Measurements from ENCODE around the gene SBNO2. TPM values are rescaled to one million over a fixed set of nuclear protein-coding genes. Genes with fewer than 3 reads are reported as not detected.

Gene SBNO2
- total RNA-seq, 2 experiments from 2014 or later, result 108 to 113 TPM

DNA sequence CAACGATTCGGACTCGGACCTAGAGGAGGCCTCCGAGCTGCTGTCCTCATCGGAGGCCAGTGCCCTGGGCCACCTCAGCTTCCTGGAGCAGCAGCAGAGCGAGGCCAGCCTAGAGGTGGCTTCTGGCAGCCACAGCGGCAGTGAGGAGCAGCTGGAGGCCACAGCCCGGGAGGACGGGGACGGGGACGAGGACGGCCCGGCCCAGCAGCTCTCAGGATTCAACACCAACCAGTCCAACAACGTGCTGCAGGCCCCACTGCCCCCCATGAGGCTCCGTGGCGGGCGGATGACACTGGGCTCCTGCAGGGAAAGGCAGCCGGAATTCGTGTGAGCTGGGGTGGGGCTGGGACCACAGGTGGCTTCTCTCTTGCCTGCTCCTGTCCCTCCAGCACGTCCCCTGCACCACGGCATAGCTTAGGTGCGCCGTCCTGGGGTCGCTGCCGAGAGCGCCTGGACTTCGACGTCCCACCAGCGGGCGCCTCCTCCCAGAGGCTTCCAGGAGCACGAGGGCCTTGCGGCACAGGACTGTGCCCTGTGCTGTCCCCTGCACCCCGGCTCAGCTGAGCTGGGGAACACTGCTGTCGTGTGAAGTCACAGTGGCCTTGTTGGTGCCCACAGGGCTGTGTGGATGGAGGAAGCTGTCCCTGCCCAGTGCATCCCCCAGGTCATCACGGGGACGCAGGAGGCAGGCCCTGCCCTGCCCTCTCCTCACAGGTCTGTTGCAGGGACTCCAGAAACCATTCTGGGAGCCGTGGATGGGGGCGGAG lies 88.2 kb downstream of the SBNO2 start:
- Mint-ChIP-seq H3K27me3 (no peaks in the 10 kb centered on the region), H3K4me3 (no peak overlapping the region), H3K36me3 (ENCODE audit: low read depth) (peaks cover 51% of the 10 kb centered on the region), H3K9me3 (ENCODE audit: low read depth) (no peaks in the 10 kb centered on the region), H3K4me1 (peaks cover 59% of the 10 kb centered on the region), H3K27ac (no peak overlapping the region)
- ATAC-seq, result no peak
- CTCF ChIA-PET, result interaction anchor here (1.9 kb wide), 1 partner anchor 21 kb away, joined by 7 read pairs; no protein-coding TSS in a partner anchor
- intact Hi-C loops (cut with DNase I, micrococcal nuclease), result no loop called here
- POLR2A ChIA-PET, result interaction anchor here (1.0 to 1.2 kb wide), 5 partner anchors 9 to 183 kb away, joined by 3 to 4 read pairs (median 3); partner anchors contain the start of gene CIRBP
- DNase-seq, result no peak

DNA sequence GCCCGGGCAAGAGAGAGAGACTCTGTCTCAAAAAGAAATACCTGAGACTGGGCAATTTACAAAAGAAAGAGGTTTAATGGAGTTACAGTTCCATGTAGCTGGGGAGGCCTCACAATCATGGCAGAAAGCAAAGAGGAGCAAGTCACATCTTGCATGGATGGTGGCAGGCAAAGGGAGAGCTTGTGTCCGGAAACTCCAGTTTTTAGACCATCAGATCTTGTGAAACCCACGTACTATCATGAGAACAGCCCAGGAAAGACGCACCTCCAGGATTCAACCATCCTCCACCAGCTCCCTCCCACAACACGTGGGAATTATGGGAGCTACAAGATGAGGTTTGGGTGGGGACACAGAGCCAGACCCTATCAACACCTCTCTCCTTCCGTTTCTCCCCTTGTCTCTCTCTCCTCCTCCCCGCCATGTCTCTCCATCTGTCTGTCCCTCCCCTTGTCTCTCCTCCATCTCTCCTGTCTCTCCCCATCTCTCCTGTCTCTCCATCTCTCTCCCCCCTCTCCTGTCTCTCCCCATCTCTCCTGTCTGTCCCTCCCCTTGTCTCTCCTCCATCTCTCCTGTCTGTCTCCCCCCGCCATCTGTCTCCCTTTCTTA lies 88.9 kb downstream of the SBNO2 start:
- H3K4me1 Mint-ChIP-seq, result peaks cover 60% of the 10 kb centered on the region
- DNase-seq, result no peak
- ATAC-seq, result no peak
- H3K27me3 Mint-ChIP-seq, result no peaks in the 10 kb centered on the region
- POLR2A ChIA-PET, result interaction anchor here (0.6 to 1.1 kb wide), 3 partner anchors 10 to 46 kb away, joined by 3 to 7 read pairs (median 4); no protein-coding TSS in a partner anchor
- no peaks in the 10 kb centered on the region for H3K9me3 Mint-ChIP-seq (ENCODE audit: low read depth)
- peaks cover 53% of the 10 kb centered on the region for H3K36me3 Mint-ChIP-seq (ENCODE audit: low read depth)
- CTCF ChIA-PET, result interaction anchor here (1.9 kb wide), 1 partner anchor 20 kb away, joined by 7 read pairs; no protein-coding TSS in a partner anchor
- peak overlapping the region; percentile 44 for H3K27ac Mint-ChIP-seq
- no peak overlapping the region for H3K4me3 Mint-ChIP-seq
- intact Hi-C loops (cut with DNase I, micrococcal nuclease), result no loop called here

DNA sequence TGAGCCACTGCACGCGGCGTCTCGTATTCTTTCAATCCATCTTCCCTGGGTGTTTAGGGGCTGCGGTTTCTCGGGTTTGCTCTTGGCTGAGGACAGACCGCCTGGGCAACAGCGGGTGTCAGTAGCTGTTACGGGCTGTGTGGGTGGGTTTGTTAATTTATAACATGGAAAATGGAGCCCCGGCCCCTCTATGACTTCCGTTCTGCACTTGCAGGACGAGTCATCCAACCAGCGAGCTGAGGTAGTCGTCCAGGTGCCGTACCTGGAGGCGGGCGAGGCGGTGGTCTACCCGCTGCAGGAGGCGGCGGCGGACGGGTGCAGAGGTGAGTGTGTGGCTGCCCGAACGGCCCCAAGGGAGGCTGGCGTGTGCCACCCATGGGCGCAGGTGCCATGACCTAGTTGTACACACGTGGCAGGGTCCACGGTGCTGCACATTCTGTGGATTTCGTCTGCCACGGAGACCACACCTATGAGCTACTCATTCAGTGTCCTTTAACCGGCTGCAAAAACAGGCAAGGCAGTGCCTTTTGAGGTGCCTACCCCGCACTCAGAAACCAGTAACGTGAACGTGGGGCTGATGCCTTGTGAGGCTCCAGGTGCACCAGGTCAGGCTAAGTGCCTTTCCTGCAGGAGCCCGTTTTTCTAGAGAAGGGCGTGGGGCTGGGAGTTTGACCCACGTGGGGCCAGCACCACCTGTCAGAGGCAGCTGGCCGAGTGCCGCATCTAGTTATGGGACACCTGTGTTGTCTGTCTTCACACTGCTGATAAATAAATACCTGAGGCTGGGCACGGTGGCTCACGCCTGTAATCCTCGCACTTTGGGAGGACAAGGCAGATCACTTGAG lies 89.8 kb downstream of the SBNO2 start:
- DNase-seq, result no peak
- Mint-ChIP-seq H3K27me3 (no peaks in the 10 kb centered on the region), H3K36me3 (ENCODE audit: low read depth) (peaks cover 62% of the 10 kb centered on the region), H3K4me1 (peaks cover 64% of the 10 kb centered on the region), H3K4me3 (no peak overlapping the region), H3K27ac (peak overlapping the region; percentile 44), H3K9me3 (ENCODE audit: low read depth) (no peaks in the 10 kb centered on the region)
- ChIA-PET CTCF (interaction anchor here (0.6 kb wide), 1 partner anchor 74 kb away, joined by 3 read pairs; no protein-coding TSS in a partner anchor), POLR2A (interaction anchor here (0.8 kb wide), 1 partner anchor 9 kb away, joined by 3 read pairs; no protein-coding TSS in a partner anchor)
- no peak for ATAC-seq
- intact Hi-C loops (cut with DNase I, micrococcal nuclease), result no loop called here

DNA sequence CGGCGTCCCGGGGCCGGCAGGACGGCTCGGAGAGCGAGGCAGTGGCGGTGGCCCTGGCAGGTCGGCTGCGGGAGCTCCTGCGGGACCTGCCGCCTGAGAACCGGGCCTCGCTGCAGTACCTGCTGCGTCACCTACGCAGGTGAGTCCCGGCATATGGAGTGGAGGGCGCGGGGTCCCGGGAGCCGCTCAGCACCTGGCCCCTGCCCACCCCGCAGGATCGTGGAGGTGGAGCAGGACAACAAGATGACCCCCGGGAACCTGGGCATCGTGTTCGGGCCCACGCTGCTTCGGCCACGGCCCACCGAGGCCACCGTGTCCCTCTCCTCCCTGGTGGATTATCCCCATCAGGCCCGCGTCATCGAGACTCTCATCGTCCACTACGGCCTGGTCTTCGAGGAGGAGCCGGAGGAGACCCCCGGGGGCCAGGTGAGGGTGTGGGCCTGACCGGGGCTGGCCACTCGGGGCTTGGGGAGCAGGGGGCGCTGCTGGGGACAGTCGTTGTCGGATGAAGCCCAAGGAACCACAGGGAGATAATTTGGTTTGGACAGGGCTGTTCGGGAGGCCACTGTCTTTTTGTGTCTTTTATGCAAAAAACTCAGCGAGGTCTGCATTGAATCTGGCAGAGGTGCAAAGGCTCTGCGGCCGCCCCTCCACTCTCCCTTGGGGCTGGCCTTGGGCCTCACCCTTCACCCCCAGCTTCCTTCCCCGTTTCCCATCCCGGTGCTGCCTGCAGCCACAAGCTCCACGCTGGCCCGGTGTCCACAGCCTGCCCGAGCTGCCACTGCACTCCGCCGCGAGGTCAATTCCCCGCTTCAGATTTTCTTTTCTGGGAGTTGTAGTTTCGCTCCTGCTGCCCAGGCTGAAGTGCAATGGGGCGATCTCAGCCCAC lies 90.9 kb downstream of the SBNO2 start:
- no peak overlapping the region for H3K4me3 Mint-ChIP-seq
- ChIA-PET CTCF (interaction anchor here (0.6 kb wide), 1 partner anchor 27 kb away, joined by 4 read pairs; no protein-coding TSS in a partner anchor), POLR2A (interaction anchor here (0.5 to 1.3 kb wide), 4 partner anchors 56 to 434 kb away, joined by 3 to 5 read pairs (median 4); no protein-coding TSS in a partner anchor)
- no peaks in the 10 kb centered on the region for H3K27me3 Mint-ChIP-seq
- peaks cover 60% of the 10 kb centered on the region for H3K4me1 Mint-ChIP-seq
- DNase-seq (no peak), ATAC-seq (no peak)
- intact Hi-C loops (cut with DNase I, micrococcal nuclease), result loop anchor here in 1 of 2 experiments (1.0 to 2.0 kb wide), 9 partner anchors 12 to 221 kb away; partner anchors contain the start of genes ARHGAP45, ATP5F1D, POLR2E and RNU6-2
- H3K27ac Mint-ChIP-seq, result no peak overlapping the region
- no peaks in the 10 kb centered on the region for H3K9me3 Mint-ChIP-seq (ENCODE audit: low read depth)
- H3K36me3 Mint-ChIP-seq (ENCODE audit: low read depth), result peaks cover 65% of the 10 kb centered on the region

DNA sequence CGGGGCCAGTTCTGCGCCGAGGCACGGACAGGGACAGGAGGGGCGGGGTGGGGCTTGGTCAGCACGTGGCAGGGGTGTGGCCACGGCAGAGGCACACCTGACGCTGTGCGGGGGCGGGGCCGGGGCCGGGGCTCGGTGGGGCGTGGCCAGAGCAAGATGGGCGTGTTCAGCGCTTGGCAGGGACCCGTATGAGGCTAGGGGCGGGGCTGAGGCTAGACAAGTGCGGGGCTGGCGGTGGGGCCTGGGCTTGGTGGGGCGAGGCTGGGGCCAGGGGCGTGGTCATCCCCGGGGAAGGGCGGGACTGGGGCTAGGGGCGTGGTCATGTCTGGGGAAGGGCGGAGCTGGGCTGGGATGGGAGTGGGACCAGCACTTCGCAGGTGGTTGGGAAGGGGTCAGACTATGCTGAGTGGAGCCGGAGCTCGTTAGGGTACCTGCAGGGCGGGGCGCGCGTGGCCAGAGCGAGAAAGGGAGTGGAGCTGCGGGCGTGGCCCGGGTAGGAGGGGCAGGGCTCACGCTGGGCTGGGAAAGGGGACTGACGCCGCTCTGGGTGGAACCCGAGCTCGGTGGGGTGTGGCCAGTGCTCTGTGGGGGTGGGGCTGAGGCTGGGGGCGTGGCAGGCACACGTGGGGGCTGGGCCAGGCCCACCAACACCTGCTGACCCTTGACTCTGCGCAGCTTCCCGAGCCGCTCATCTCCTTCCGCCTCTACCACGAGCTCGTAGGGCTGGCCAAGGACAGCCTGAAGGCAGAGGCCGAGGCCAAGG lies 91.7 kb downstream of the SBNO2 start:
- Mint-ChIP-seq H3K4me1 (peaks cover 60% of the 10 kb centered on the region), H3K27ac (no peak overlapping the region), H3K27me3 (no peaks in the 10 kb centered on the region), H3K9me3 (ENCODE audit: low read depth) (no peaks in the 10 kb centered on the region), H3K36me3 (ENCODE audit: low read depth) (peaks cover 64% of the 10 kb centered on the region), H3K4me3 (no peak overlapping the region)
- DNase-seq (peak; percentile 96), ATAC-seq (peak; percentile 71)
- intact Hi-C loops (cut with DNase I, micrococcal nuclease), result loop anchor here in 1 of 2 experiments (1.0 to 2.0 kb wide), 9 partner anchors 13 to 220 kb away; partner anchors contain the start of genes ARHGAP45, ATP5F1D, POLR2E and RNU6-2
- CTCF ChIA-PET, result interaction anchor here (0.6 kb wide), 1 partner anchor 26 kb away, joined by 4 read pairs; no protein-coding TSS in a partner anchor
- POLR2A ChIA-PET, result interaction anchor here (0.5 to 1.4 kb wide), 6 partner anchors 8 to 434 kb away, joined by 3 to 7 read pairs (median 4); no protein-coding TSS in a partner anchor

DNA sequence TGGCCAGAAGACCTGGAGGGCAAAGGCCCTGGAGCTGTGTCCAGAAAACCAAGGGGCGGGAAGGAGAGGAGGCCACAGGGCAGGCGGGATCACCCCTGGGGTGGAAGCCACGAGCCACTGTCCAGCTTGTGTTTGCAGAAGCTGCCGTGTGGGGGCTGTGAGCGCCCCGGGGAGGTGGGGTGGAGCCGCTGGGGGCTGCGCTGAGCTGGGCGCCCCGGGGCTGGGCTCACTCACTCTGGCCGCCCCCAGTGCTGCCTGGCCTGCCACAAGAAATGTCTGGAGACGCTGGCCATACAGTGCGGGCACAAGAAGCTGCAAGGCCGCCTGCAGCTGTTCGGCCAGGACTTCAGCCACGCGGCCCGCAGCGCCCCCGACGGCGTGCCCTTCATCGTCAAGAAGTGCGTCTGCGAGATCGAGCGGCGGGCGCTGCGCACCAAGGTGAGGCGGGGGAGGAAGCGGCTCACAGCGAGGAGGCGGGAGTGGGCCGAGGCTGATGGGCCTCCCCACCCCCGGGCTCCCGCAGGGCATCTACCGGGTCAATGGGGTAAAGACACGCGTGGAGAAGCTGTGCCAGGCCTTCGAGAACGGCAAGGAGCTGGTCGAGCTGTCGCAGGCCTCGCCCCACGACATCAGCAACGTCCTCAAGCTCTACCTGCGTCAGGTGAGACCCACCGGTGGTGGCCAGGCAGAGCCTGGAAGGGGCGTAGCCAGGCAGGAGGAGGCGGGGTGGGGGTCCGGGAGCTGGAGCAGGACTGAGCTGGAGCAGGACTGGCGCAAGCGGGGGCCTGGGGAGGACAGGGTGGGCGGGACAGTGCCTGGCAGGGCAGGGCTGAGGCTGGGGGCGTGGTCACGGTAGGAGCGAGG lies 92.5 kb downstream of the SBNO2 start:
- DNase-seq (no peak), ATAC-seq (no peak)
- H3K36me3 Mint-ChIP-seq (ENCODE audit: low read depth), result peaks cover 66% of the 10 kb centered on the region
- no peaks in the 10 kb centered on the region for H3K27me3 Mint-ChIP-seq
- H3K4me1 Mint-ChIP-seq, result peaks cover 64% of the 10 kb centered on the region
- CTCF ChIA-PET, result interaction anchor here (0.5 to 2.1 kb wide), 3 partner anchors 10 to 15 kb away, joined by 3 to 8 read pairs (median 4); partner anchors contain the start of gene ARHGAP45
- H3K4me3 Mint-ChIP-seq, result no peak overlapping the region
- H3K27ac Mint-ChIP-seq, result no peak overlapping the region
- intact Hi-C loops (cut with DNase I, micrococcal nuclease), result loop anchor here in 1 of 2 experiments (1.0 to 2.0 kb wide), 9 partner anchors 14 to 219 kb away; partner anchors contain the start of genes ARHGAP45, ATP5F1D, POLR2E and RNU6-2
- H3K9me3 Mint-ChIP-seq (ENCODE audit: low read depth), result no peaks in the 10 kb centered on the region
- POLR2A ChIA-PET, result interaction anchor here (0.5 to 1.8 kb wide), 8 partner anchors 9 to 175 kb away, joined by 3 to 8 read pairs (median 5); partner anchors contain the start of gene RNU6-2

DNA sequence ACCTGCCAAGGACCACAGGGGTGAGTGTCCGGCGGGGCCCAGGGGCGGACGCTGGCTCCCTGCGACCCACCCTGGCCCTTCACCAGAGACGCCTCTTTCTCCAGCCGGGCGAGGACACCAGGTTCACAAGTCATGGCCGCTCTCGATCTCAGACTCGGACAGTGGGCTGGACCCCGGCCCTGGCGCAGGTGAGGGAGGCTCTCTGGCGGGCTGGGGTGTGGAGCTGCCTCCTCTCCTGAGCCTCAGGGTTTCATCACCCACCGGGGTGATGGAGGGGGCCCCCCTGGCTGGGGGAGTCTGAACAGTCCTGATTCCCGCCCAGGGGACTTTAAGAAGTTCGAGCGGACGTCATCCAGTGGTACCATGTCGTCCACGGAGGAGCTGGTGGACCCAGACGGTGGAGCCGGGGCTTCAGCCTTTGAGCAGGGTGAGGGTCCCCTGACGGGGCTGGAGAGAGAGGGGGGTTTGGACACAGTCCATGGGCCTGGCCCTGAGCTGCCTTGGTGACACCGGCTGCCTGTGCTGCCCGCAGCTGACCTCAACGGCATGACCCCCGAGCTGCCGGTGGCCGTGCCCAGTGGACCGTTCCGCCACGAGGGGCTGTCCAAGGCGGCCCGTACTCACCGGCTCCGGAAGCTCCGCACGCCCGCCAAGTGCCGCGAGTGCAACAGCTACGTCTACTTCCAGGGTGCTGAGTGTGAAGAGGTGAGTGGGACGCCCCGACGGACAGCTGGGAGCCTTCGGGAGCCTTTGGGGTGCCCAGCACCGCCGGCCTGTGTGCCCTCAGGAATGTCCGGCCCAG lies 93.5 kb downstream of the SBNO2 start:
- DNase-seq (no peak), ATAC-seq (no peak)
- no peaks in the 10 kb centered on the region for H3K9me3 Mint-ChIP-seq (ENCODE audit: low read depth)
- H3K4me1 Mint-ChIP-seq, result peaks cover 69% of the 10 kb centered on the region
- H3K4me3 Mint-ChIP-seq, result no peak overlapping the region
- no peak overlapping the region for H3K27ac Mint-ChIP-seq
- POLR2A ChIA-PET, result interaction anchor here (0.5 to 1.8 kb wide), 7 partner anchors 10 to 176 kb away, joined by 3 to 8 read pairs (median 4); partner anchors contain the start of genes ARHGAP45 and RNU6-2
- H3K36me3 Mint-ChIP-seq (ENCODE audit: low read depth), result peaks cover 72% of the 10 kb centered on the region
- intact Hi-C loops (cut with DNase I, micrococcal nuclease), result no loop called here
- CTCF ChIA-PET, result interaction anchor here (0.6 to 2.1 kb wide), 5 partner anchors 9 to 43 kb away, joined by 3 to 9 read pairs (median 4); partner anchors contain the start of gene ARHGAP45
- no peaks in the 10 kb centered on the region for H3K27me3 Mint-ChIP-seq

DNA sequence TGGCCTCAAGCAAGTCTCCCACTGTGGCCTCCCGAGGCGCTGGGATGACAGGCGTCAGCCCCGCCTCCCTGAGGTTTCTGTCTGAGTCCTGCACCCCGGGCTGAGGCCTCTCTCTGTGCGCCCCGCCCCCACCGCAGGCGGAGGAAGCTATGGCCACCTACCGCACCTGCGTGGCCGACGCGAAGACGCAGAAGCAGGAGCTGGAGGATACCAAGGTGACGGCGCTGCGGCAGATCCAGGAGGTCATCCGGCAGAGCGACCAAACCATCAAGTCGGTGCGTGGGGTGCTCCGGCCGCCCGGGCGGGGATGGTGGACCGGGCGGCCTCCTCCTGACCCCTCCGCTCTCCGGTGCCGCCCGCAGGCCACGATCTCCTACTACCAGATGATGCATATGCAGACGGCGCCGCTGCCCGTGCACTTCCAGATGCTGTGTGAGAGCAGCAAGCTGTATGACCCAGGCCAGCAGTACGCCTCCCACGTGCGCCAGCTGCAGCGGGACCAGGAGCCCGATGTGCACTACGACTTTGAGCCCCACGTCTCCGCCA lies 94.4 kb downstream of the SBNO2 start:
- ATAC-seq (peak; percentile 18), DNase-seq (peak; percentile 94)
- ChIA-PET CTCF (interaction anchor here (0.5 to 2.1 kb wide), 3 partner anchors 13 to 216 kb away, joined by 3 to 9 read pairs (median 8); partner anchors contain the start of gene ARHGAP45), POLR2A (interaction anchor here (1.0 to 1.8 kb wide), 4 partner anchors 12 to 172 kb away, joined by 3 to 8 read pairs (median 4); partner anchors contain the start of genes ARHGAP45 and RNU6-2)
- H3K27me3 Mint-ChIP-seq, result no peaks in the 10 kb centered on the region
- H3K4me3 Mint-ChIP-seq, result peak overlapping the region; percentile 41
- H3K27ac Mint-ChIP-seq, result peak overlapping the region; percentile 47
- intact Hi-C loops (cut with DNase I, micrococcal nuclease), result no loop called here
- no peaks in the 10 kb centered on the region for H3K9me3 Mint-ChIP-seq (ENCODE audit: low read depth)
- H3K36me3 Mint-ChIP-seq (ENCODE audit: low read depth), result peaks cover 68% of the 10 kb centered on the region
- H3K4me1 Mint-ChIP-seq, result peaks cover 65% of the 10 kb centered on the region
